CD4-positive, alpha-beta T cell treated with Interleukin-12 subunit alpha and Interleukin-12 subunit beta, for 1 hour (primary cell): Measurements from ENCODE around the gene EBPL.

Experiments
- DNase-seq: peaks from one replicate; pipeline ENCODE4 v3.0.0-alpha.2; 2020

The EBPL gene

GRCh38 chr13:49670828-49671227 is 20.5 kb downstream of the EBPL start:
- no peak for DNase-seq

GRCh38 chr13:49669735-49670309 is 21.5 kb downstream of the EBPL start:
- peak; percentile 20 for DNase-seq

- no peak for DNase-seq
Observed at GRCh38 chr13:49667773-49668172, 23.5 kb downstream of the EBPL start.

- no peak for DNase-seq
Observed at GRCh38 chr13:49664606-49665005, 26.7 kb downstream of the EBPL start.

- DNase-seq, result no peak
Observed at GRCh38 chr13:49657241-49657641, 34.0 kb downstream of the EBPL start.

GRCh38 chr13:49655906-49656305 is 35.4 kb downstream of the EBPL start:
- DNase-seq, result no peak

GRCh38 chr13:49654011-49654410 is 37.3 kb downstream of the EBPL start:
- no peak for DNase-seq

- DNase-seq, result no peak
Observed at GRCh38 chr13:49653478-49653877, 37.8 kb downstream of the EBPL start.

GRCh38 chr13:49652355-49653305 is 38.7 kb downstream of the EBPL start:
- peak; percentile 23 for DNase-seq

GRCh38 chr13:49651570-49652354 is 39.5 kb downstream of the EBPL start:
- no peak for DNase-seq

- DNase-seq, result no peak
Observed at GRCh38 chr13:49649963-49650312, 41.3 kb downstream of the EBPL start.

GRCh38 chr13:49649244-49649962 is 41.9 kb downstream of the EBPL start:
- DNase-seq, result no peak

GRCh38 chr13:49646688-49647087 is 44.6 kb downstream of the EBPL start:
- no peak for DNase-seq

- no peak for DNase-seq
Observed at GRCh38 chr13:49645451-49645850, 45.8 kb downstream of the EBPL start.

- DNase-seq, result no peak
Observed at GRCh38 chr13:49643035-49643646, 48.1 kb downstream of the EBPL start.

- no peak for DNase-seq
Observed at GRCh38 chr13:49641801-49642291, 49.4 kb downstream of the EBPL start.

GRCh38 chr13:49638744-49639072 is 52.6 kb downstream of the EBPL start:
- no peak for DNase-seq

- no peak for DNase-seq
Observed at GRCh38 chr13:49638030-49638743, 53.1 kb downstream of the EBPL start.

GRCh38 chr13:49636705-49637104 is 54.6 kb downstream of the EBPL start:
- no peak for DNase-seq

- peak; percentile 57 for DNase-seq
Observed at GRCh38 chr13:49635599-49636433, 55.5 kb downstream of the EBPL start.

- no peak for DNase-seq
Observed at GRCh38 chr13:49633710-49634109, 57.6 kb downstream of the EBPL start.
